ENCODE data around the gene OTOG.

Gene OTOG

DNA sequence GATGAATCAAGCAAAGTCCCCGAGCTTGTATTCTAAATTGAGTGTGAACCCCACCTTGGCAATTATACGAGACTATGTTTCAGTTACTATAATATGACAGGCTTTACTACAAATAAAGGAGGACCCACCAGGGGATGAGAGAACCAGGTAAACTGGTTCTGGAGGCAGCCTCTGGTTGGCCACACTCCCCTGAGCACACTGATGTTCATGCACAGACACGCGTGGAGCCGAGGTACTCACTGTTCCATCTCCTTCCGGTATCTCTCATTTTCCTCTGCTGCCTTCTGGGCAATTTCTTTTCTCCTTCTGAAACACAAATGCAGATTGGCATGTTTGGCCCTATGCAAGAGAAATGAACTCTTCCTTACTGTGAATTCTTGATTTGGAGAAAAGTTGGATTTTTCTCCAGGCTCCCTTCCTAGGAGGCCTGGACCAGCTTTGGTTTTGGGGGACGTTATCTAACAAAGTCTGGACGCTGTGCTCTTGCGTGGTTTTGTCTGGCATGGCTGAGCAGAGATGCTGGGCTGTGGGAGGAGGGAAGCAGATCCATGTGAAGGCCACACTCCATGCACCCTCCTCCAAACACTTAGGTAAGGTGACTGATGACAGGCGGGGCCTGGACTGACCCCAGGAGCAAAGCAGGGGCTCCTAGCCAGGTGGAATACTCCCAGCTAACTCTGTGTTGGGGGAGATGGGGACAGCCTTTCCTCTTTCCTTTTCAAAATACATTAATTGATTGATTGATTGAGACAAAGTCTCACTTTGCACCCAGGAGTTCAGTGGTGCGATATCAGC, 25.8 kb upstream of the OTOG start:
- DNase-seq: no peak

DNA sequence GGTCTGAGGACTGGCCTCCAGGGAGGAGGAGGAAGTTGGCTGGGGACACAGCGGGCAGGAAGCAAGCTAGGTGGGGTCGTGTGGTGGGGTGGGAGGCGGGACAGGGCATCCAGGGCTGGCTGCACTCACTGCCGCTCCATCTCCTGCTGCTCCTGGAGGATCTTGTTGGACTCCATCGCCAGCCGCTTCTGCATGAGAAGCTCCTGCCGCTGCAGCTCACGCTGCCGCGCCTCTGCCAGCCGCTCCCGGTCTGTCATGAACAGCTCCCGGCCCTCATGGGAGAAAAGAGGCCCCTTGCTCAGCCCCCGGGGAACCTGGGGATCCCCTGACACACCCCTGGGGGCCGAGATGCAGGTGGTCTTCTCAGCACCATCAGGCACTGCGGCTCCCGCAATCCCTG, 24.4 kb upstream of the OTOG start:
- DNase-seq: no peak

DNA sequence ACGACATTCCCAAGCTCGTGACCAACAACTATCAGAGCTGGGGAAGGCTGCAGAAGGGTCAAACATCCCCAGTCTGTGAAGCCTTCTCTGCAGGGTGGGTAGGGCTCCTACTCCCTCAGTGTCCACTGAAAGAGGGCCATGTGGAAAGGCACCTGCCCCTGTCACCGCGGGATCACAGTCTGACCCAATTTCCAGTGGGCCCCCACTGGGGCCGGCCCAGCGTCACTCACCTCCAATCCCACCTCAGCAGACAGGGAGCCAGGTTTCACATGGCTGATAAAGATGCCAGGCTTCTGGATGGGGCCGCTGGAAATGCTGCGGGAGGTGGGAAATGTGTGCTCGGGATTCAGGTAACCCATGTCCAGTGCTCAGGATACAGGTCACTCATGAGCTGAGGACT, 22.8 kb upstream of the OTOG start:
- DNase-seq: no peak

DNA sequence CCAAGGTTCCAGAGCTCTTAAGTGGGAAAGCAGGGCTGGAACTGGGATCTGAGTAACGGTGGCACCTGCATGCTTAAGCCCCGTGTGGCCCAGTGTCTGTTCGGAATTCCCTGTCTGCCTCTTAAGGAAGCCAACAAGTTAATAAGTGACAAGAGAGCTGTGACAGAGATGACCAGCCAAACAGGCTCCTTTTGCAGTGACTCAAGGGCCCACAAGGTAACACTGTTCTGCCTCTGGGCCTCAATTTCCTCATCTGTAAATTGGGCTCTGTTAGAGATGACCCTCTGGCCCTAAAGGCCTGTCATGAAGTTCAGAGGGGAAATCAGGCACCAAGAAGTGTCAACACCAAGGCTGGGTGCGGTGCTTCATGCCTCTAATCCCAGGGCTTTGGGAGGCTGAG, 21.5 kb upstream of the OTOG start:
- DNase-seq: no peak

DNA sequence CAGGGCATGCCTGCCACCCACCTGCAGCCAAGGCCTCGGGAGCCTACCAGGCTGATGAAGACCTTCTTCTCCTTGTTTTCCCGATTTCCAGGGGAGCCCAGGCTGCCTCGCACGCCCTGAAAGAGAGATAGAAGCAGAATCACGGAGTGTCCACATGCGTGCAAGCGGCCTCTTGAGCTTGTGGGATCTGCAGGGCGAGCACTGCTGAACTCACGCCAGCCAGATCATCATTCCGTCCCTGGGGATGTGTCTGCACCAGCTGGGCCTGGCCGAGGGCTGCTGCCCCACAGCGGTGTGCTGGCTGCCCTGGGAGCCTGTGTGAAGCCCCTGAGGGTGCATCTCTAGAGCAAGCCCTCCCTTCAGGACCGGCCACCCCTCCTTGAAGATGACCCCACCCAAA, 20.7 kb upstream of the OTOG start:
- DNase-seq: no peak

DNA sequence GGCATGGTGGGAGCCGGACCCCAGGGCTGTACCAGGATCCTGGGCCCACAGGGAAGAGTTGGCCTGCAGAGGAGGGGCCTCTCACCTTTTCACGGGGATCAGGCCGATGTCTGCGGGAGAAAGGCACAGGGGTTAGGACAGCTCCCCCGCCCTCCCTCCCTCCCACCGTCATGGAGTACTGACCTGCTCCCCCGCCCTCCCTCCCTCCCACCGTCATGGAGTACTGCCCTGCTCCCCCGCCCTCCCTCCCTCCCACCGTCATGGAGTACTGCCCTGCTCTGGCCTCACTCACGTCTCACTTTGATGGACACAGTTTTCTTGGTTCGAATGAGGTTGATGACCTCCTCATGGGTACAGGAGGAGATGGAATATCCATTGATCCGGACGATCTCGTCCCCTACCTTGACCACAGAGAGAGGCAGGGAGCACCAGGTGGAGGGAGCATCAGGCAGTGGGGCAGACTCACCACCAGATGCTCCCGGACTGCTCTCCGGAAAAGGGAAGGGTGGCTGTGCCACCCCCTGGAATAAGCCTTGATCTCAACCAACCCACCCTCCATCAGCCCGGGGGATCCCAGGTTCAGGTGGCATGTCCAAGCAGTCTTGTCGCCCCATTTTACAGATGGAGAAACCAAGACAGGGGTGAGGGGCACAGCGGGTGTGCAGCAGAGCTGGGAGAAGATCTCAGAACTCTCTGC, 20.0 kb upstream of the OTOG start:
- DNase-seq: no peak

DNA sequence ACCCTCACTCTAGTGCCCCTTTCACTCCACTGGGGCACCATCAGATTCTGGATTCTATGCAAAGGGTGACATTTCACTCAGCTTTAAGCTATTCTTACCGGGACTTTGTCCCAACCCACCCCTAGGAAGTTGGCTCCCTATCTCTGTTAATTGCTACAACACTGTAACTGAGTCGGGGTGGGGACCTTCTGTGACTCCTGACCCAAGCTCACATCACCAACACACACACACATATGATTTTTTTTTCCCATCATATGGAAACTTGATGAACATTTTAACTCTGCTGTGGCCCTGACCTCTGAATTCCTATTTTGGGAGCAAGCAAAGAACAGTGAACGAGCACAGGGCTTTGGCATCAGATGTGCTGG, 19.4 kb upstream of the OTOG start:
- no peak for DNase-seq

DNA sequence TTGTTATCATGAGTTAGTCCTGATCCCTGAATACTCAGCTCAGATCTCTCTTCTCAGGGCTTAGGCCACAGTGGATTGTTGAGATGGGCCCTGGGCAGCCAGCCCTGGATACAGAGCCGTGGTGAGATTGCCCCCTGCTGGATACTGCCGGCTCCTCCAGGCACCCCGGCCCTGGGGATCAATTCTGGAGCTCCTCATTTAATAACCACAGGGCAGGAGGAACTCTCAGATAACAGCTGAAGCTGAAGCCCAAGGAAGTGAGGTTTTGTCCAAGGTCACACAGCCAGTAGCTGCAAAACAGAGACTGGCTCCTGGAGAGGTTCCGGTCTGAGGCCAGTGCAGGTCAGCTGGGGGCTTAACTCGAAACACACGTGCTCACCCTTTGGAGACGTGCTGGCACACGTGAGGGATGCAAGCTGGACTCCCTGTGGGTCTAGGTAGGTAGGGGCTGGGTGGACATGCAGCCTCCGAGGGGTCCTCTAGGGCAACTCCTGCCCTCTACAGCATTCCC, 18.8 kb upstream of the OTOG start:
- peak; percentile 12 to 47 for DNase-seq

DNA sequence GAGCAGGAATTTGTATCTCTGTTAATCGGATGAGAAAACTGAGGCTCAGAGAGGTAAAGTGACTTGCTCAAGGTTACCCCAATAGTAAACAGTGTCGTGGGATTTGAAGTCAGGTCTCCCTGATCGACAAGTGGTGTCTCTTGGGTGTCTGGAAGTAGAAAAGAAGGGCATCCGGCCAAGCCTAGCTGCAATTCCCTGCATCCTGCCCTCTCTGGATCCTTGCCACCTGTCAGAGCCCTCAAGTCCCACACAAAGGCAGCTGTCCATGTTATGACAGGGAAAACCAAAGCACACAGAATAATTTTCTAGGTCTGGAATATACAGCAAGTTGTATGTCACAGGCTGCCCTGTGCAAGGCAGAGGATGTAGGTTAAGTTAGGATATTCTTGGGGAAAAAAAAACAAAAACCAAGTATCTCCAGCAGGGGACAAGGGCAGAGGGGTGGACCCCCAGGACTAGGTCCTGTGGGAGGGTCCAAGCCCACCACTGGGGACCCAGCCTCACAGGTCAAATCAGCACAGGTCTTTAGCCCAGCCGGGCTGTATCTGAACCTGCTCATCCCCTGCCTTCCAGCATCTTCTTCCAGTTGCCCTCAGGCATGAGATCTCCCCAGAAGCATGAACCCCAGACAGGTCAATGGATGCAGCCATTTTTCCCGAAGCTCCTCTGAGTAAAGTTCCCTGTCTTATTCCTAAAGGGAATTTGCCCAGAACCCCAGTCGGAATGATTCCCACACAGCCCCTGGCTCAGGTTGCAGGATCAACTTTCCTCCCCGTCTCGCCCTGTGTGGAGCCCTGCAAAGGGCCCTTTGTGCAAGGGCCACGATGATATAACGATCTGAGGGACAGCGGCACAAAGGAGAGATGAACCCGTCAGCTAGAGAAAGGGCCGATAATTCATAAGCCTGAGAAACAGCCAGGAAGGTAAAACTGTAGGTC, 17.9 kb upstream of the OTOG start:
- DNase-seq: no peak

DNA sequence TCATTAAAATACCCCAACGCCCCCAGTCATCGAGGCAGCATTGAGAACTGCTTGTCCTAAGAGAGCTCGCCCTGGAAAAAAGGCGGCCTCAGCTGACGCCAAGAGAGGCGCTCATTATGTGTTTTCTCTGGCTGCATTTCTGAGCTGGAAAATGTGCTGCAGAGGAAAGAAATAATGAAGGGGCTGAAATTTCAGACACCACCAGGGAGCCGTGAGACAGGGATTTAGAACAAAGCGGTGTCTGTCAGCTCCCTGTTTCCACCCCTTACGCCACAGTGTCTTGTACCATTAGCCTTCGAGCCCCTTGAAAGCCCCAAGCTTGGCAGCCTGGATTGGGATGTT, 17.2 kb upstream of the OTOG start:
- DNase-seq: no peak

DNA sequence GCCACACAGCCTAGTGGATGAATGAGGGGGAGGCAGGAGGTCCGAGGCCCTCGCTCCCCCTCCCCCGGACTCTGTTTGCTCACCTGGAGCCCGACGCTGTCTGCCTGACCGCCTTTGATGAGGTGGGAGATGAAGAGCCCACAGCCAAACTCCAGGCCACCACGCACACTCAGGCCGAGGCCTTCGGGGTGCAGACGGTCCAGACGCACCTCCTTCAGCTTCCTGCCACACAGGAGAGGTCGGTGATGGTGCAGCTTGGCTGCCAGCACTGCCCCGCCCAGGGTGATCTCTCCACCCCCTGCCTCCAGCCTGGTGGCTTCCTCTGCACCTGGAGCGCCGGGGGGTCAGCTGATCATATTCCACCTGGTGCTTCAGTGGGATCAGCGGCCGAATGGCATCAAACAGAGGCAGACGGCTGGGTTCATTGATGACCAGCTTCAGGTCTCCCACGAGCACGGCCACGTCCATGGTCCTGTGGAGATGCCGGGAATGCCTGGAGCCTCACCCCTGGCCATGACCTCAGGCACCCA, 15.9 kb upstream of the OTOG start:
- DNase-seq: no peak

DNA sequence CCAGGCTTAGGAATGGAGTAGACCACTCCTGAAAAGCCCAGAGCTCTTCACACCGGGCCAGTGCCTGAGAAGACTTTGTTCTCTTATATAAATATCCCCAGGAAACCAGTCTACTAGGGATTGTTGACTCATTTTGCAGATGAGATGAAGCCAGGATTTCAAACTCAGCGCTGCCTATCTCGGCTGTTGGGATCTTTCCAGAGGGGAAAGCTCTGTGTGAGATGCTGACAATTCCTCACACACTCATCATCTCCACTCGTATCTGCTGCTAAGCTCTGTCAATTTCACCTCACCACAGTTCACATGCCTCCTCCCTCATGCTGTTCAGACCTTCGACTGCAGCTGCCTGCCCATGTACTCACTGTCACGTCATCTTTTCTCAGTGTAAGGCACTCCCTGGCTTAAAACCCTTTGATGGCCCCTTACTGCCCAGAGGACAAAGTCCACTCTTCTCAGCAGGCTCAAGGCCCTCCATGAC, 15.4 kb upstream of the OTOG start:
- no peak for DNase-seq

DNA sequence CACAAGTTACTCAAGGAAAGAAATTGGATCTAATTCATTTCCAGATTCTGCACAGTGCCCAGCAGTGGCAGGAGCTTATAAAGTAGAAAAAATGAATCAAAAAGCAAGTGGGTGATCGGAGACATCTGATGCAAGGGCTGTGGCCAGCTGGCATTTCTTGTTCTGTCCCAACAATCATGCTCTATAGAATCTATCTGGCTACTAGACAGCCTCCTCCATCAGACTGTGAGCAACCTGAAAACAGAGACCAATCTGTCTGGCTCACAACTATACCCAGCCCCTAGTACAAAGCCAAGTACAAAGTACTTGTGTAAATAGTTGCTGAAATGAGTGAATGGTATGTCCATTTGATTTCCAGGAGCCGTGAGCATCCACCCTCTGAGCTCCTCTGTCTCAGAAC, 14.3 kb upstream of the OTOG start:
- no peak for DNase-seq

DNA sequence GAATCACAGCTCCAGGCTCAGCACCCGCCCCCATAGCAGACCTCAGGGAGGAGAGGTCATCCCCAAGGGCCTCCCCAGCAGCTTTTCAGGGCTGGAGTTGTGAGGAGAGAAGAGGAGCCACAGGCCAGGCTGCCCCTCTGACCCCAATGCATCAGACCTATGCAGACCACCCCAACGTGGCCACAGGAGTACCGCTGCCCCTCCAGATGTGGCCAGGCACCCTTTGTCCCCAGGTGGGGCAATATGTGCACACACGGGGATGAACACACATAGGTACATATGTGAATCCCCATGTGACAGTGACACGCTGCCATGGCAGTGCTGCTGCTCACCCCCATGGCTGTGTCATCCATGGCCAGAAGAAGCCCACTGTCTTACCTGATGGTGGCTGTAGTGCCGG, 13.7 kb upstream of the OTOG start:
- no peak for DNase-seq

DNA sequence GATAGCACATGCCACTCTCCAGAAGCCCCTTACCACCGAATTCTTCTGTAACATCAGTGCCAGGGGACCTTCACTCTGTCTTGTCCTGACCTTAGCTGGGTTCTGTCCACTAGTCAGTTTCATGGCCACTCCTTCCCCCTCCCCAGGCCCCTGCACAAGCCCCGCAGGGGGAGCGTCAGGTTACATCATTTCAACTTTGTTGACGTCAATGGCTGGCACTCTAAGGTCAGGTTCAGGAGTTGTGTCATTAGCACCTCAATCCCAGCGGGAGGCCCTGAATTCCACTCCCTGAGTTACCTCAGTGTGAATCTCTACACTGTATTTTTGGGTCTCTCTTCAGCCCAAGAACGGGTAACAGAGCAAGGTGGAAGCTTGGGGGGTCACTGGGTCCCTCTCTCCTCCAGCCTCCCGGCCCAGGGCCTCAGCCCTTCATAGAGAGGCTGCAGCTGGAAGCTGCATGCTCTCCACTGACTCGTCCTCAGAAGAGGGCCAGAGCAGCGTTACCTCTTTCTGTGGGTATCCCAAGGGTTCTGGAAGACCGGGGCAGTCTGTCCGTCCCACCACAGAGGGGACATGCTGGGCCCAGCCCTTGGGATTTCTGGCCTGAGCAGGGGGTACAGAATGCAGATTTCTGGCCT, 13.2 kb upstream of the OTOG start:
- DNase-seq: no peak

DNA sequence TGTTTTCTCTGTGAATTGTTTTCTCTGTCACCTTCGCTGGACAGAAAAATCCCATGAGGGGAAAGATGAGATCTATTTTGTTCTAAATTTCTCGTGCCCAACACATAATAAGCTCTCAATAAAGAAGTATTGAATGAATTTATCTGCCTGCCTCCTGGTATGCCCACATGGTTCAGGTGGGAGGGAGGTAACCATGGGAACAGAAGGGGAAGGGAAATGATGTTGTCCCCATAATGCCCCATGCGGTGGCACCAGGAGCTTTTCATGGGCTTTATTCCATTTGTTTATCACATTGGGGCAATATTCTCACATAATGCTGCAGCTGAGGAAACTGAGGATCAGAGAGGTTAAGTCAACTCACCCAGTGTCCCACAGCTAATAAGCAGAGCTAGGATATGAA, 11.6 kb upstream of the OTOG start:
- DNase-seq: no peak

DNA sequence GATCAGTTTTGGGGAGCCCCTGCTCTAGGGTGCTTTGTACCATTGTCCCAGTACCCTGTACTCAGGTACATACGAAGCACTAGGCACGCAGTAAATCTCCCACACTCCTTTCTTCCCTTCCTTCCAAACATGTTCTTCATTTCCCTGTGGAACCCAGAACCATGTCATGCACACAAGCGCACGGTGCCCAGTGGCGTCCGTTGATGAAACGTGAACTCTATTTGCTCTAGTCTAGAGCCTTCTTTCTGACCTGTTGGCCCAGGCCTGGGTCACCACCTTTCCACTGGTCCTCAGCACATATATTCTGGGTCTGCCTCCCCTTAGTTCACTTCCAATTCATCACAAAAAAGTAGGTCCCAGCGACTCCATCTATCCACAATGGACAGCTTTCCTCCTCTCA, 9.8 kb upstream of the OTOG start:
- no peak for DNase-seq

DNA sequence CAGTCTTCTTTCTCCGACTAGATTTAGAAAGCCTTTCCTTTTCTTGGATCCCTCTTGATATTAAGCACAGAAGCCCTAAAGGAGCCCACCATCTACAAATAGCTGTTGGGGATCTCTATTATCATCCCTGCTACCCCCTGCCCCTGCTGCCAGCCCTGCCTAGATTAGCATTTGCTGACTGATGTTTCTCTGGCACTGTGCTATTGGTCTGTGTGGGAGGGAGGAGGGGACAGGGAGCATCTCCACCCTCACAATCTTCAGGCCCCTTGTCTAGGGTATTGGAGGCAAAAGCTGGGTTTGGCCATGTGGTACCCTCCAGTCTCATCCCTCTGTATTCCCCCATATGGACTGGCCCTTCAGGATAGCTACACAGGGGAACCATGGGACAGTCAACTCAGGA, 9.0 kb upstream of the OTOG start:
- DNase-seq: no peak

DNA sequence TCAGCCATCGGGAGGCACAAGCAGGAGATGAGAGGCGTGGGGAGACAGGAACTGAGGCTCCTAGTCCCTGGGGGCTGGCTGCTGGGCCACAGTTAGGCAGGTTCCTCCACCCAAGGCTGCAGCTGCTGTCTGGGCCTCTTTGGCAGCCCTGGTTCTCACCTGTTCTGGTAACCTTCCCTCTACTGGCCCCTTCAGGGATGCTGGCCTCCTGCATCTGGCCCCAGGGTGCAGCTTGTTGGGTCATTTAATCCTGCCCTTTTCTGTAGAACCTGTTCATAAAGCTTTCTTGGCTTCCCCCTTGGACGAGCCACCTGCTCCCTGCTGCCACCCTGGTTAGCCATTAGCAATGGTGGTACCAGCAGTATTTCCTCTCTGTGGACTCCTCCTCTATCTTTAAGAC, 8.3 kb upstream of the OTOG start:
- DNase-seq: no peak

DNA sequence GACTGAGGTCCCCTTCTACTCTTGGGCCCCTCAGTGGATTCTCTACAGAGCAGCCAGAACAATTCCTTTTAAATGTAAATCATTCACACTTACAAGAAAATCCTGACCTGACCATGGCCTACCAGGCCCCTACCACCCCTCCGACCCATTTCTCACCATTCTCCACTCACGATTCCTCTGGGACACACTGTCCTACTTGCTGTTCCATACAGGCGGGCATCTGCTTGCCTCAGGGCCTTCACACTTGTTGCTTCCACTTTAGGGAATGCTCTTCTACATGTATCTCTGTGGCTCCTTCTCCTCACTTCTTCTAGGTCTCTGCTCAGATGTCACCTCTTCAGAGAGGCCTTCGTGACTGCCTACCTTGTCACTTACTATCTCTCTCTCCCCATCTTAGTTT, 6.3 kb upstream of the OTOG start:
- no peak for DNase-seq

DNA sequence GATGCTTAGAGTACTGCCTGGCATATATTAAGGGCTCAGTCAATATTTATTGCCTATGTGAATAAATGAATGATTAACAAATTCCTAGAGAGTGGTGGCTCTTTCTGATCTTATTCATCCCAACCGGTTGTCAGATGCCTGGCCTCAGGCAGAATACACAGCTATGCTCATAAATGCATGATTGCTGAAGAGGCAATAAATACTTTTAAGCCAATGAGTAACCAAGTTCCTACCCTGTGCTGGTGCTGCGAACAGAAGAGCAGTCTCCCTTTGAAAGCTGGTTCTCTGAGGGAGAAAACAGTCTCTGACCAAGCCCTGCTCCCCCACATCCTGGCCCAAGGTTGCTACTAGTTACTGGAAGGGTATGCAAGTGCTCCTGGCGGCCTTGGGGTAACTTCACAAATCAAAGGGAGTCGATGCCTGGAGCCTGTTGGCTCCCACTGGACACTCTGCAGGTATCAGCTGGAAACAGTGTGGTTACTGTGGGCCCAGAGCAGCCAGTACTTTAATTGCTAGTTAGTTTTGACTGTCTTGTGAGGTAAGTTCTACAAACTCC, 5.7 kb upstream of the OTOG start:
- DNase-seq: no peak

DNA sequence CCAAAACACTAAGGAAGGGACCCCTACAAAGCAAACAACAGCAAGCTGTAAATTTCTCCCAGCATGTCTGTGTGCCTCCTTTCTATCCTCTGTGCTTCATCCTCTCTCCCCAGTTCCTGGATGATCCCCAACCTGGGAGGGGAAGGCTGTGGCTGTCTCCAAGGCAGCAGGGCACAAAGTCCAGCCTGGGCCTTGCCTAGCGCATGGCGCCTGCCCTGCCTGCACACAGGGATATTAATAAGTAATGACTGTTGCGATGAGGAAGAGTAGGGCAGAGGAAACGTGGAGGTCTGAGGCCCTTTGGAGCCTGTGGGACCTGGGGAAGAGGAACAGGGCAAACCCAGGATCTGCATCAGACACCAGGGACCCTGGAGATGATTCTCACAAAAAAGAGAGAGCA, 4.8 kb upstream of the OTOG start:
- no peak for DNase-seq
